Testis (tissue), 3 donors: ENCODE results near the gene DNAH17. TPM values are rescaled to one million over a fixed set of nuclear protein-coding genes. Genes with fewer than 3 reads are reported as not detected.

ENCODE experiments used
- DNase-seq: peaks from one replicate; pipeline ENCODE4 v3.0.0-alpha.2; 2019
- H3K27ac ChIP-seq, 2 donors: fragments of 200-600 bp; sonication (generic); one replicate each; pipeline ENCODE4 v1.5.1; 2019
- H3K27me3 ChIP-seq: fragments of 200-600 bp; sonication (generic); one replicate; pipeline ENCODE4 v1.5.1; 2019
- H3K36me3 ChIP-seq: fragments of 200-600 bp; sonication (generic); one replicate; pipeline ENCODE4 v1.5.1; 2017; ENCODE audit warnings: low read depth; ENCODE audit errors: missing control alignments
- H3K4me1 ChIP-seq: fragments of 200-600 bp; sonication (generic); one replicate; pipeline ENCODE4 v1.5.1; 2019
- H3K4me3 ChIP-seq, 2 donors: fragments of 200-600 bp; sonication (generic); one replicate each; pipeline ENCODE4 v1.5.1; 2017 to 2019
- H3K9me3 ChIP-seq: fragments of 200-600 bp; sonication (generic); one replicate; pipeline ENCODE4 v1.5.1; 2017
- CTCF ChIP-seq, 3 experiments: fragments of 450-650 bp in 2 of 3; fragments of 200-600 bp in 1 of 3; sonication (generic) in 1 of 3; IDR thresholded peaks; one replicate each; pipeline ENCODE4 v1.5.1; 2016 to 2019; ENCODE audit warnings: antibody characterized with exemption in 3 of 3, mild to moderate bottlenecking in 2 of 3, moderate library complexity in 1 of 3
- POLR2A ChIP-seq: fragments of 450-650 bp; IDR thresholded peaks from one replicate; pipeline ENCODE4 v1.6.1; 2017; ENCODE audit warnings: antibody characterized with exemption, mild to moderate bottlenecking, moderate library complexity
- WGBS, 2 donors: methylation state at CpG; one replicate each; pipeline ENCODE4 v1.1.5; 2018; 5-methylcytosine and 5-hydroxymethylcytosine counted together
- intact Hi-C: fragments of 100-400 bp; cut with DNase I; formaldehyde crosslinking; loops from one replicate; pipeline ENCODE4 v1.15.1; 2023; ENCODE audit warnings: low total_unique reads
- polyA plus RNA-seq: library from polyadenylated mRNA; stranded (reverse); fragments of 350-450 nt; fragmentation: Illumina TruSeq; extraction: RNeasy Lipid Tissue Mini Kit (QIAGEN cat#74804); gene quantifications from one replicate; pipeline ENCODE4 v1.2.3, GENCODE V29; 2014; ENCODE audit warnings: low read depth, low replicate concordance; ENCODE audit not compliant: insufficient read depth
- total RNA-seq, 2 donors: library from RNA; depleted of rRNA; stranded (reverse); fragments of >200 nt; gene quantifications; one replicate each; pipeline ENCODE4 v1.2.3, GENCODE V29; 2016

The DNAH17 gene
- total and polyA plus RNA-seq, 3 donors from 2014 or later: 38.5 to 93.1 (median 57.6) TPM

- Histone ChIP-seq H3K27me3 (no peaks in the 10 kb centered on the region), H3K9me3 (no peaks in the 10 kb centered on the region), H3K4me1 (no peaks in the 10 kb centered on the region), H3K4me3 (no peak overlapping the region), H3K27ac (no peak overlapping the region), H3K36me3 (no peaks in the 10 kb centered on the region)
- no peak for DNase-seq
- TF ChIP-seq CTCF (IDR thresholded peaks at IDR 0.05) (no peak), POLR2A (no peak)
- WGBS, 2 donors: 77 to 78% methylated on average over 8 to 20 of the region's 20 CpGs
- intact Hi-C loops: no loop called here
Measured at GRCh38 chr17:78572239-78573205, 4.7 kb downstream of the DNAH17 start.

- Histone ChIP-seq H3K4me1 (no peaks in the 10 kb centered on the region), H3K27ac (no peak overlapping the region), H3K4me3 (no peak overlapping the region), H3K27me3 (no peaks in the 10 kb centered on the region), H3K9me3 (no peaks in the 10 kb centered on the region), H3K36me3 (no peaks in the 10 kb centered on the region)
- no peak for DNase-seq
- intact Hi-C loops: no loop called here
- TF ChIP-seq CTCF (IDR thresholded peaks at IDR 0.05): no peak
- no peak for TF ChIP-seq POLR2A
- 89 to 93% methylated on average over 9 to 13 of the region's 13 CpGs for WGBS, 2 donors
Measured at GRCh38 chr17:78571329-78571728, 5.9 kb downstream of the DNAH17 start.

GRCh38 chr17:78568494-78569115 is 8.6 kb downstream of the DNAH17 start:
- intact Hi-C loops: no loop called here
- DNase-seq: no peak
- Histone ChIP-seq H3K36me3 (no peaks in the 10 kb centered on the region), H3K4me1 (no peaks in the 10 kb centered on the region), H3K27me3 (no peaks in the 10 kb centered on the region), H3K4me3 (no peak overlapping the region), H3K27ac (no peak overlapping the region), H3K9me3 (no peaks in the 10 kb centered on the region)
- 87 to 88% methylated on average over 15 to 16 of the region's 16 CpGs for WGBS, 2 donors
- TF ChIP-seq CTCF (IDR thresholded peaks at IDR 0.05) (no peak), POLR2A (no peak)

GRCh38 chr17:78567991-78568390 is 9.2 kb downstream of the DNAH17 start:
- H3K4me1 ChIP-seq: no peaks in the 10 kb centered on the region
- DNase-seq: no peak
- no peaks in the 10 kb centered on the region for H3K9me3 ChIP-seq
- no peaks in the 10 kb centered on the region for H3K36me3 ChIP-seq
- no peak overlapping the region for H3K4me3 ChIP-seq
- TF ChIP-seq POLR2A (no peak), CTCF (IDR thresholded peaks at IDR 0.05) (no peak)
- H3K27me3 ChIP-seq: no peaks in the 10 kb centered on the region
- intact Hi-C loops: no loop called here
- 85 to 91% methylated on average over 11 of the region's 11 CpGs for WGBS, 2 donors
- no peak overlapping the region for H3K27ac ChIP-seq
